Fibroblast of lung (primary cell): ENCODE results near the gene ST3GAL4. TPM values are rescaled to one million over a fixed set of nuclear protein-coding genes. Genes with fewer than 3 reads are reported as not detected.

Experiments
- DNase-seq, 2 donors: peaks; one replicate each; pipeline versions ENCODE4 v3.0.0 to v3.0.0-alpha.2; 2010; ENCODE audit warnings: low read depth in 2 of 2
- H2AFZ ChIP-seq: 2 replicates; pipeline ENCODE4 v1.5.1; 2012; ENCODE audit warnings: low read length, control low read depth, inconsistent platforms
- H3K27ac ChIP-seq: 2 replicates; pipeline ENCODE4 v1.5.1; 2011; ENCODE audit warnings: low read length, control low read depth; ENCODE audit not compliant: insufficient read depth
- H3K27me3 ChIP-seq: 2 replicates; pipeline ENCODE4 v1.5.1; 2011; ENCODE audit warnings: mild to moderate bottlenecking, low read length; ENCODE audit not compliant: control insufficient read depth, insufficient read depth
- H3K36me3 ChIP-seq: 2 replicates; pipeline ENCODE4 v1.5.1; 2011; ENCODE audit warnings: low read length; ENCODE audit not compliant: control insufficient read depth, insufficient read depth
- H3K4me1 ChIP-seq: 2 replicates; pipeline ENCODE4 v1.5.1; 2011; ENCODE audit warnings: low read length; ENCODE audit not compliant: control insufficient read depth, insufficient read depth; ENCODE audit errors: extremely low read depth
- H3K4me2 ChIP-seq: 2 replicates; pipeline ENCODE4 v1.5.1; 2011; ENCODE audit warnings: low read length, control low read depth; ENCODE audit not compliant: insufficient read depth; ENCODE audit errors: extremely low read depth
- H3K4me3 ChIP-seq, 4 experiments: fragments of 200-600 bp in 1 of 4; sonication (generic) in 1 of 4; replicated peaks in 1 of 4; 2 replicates each; pipeline ENCODE4 v1.5.1; 2011 to 2016; ENCODE audit warnings: low read length in 4 of 4, low read depth in 3 of 4, mild to moderate bottlenecking in 3 of 4, control low read depth in 2 of 4, inconsistent platforms in 1 of 4, mixed read lengths in 1 of 4; ENCODE audit not compliant: insufficient read depth in 1 of 4; ENCODE audit errors: control extremely low read depth in 1 of 4
- H3K79me2 ChIP-seq: 2 replicates; pipeline ENCODE4 v1.5.1; 2012; ENCODE audit warnings: mild to moderate bottlenecking, low read length, inconsistent platforms; ENCODE audit not compliant: control insufficient read depth, insufficient read depth
- H3K9ac ChIP-seq: 2 replicates; pipeline ENCODE4 v1.5.1; 2011; ENCODE audit warnings: mild to moderate bottlenecking, low read length, control low read depth; ENCODE audit not compliant: insufficient read depth
- H3K9me3 ChIP-seq: 2 replicates; pipeline ENCODE4 v1.5.1; 2012; ENCODE audit warnings: low read depth, low read length; ENCODE audit not compliant: control insufficient read depth, insufficient read depth
- H4K20me1 ChIP-seq: 2 replicates; pipeline ENCODE4 v1.5.1; 2011; ENCODE audit warnings: low read length; ENCODE audit not compliant: control insufficient read depth, insufficient read depth; ENCODE audit errors: extremely low read depth
- CTCF ChIP-seq, 2 donors: IDR thresholded peaks in 1 of 2; conservative IDR thresholded peaks in 1 of 2; 1 replicate in 1 of 2; 2 replicates in 1 of 2; pipeline ENCODE4 v1.5.1; 2011 to 2012; ENCODE audit warnings: low read length in 2 of 2, control low read depth in 1 of 2, inconsistent platforms in 1 of 2, low read depth in 1 of 2, mild to moderate bottlenecking in 1 of 2
- EZH2 ChIP-seq: IDR thresholded peaks from 2 replicates; pipeline ENCODE4 v1.5.1; 2012; ENCODE audit warnings: low read length, control low read depth, mild to moderate bottlenecking; ENCODE audit errors: missing control alignments
- polyA plus RNA-seq, 2 donors: library from polyadenylated mRNA; depleted of rRNA in 1 of 2; stranded (reverse) in 1 of 2; unstranded in 1 of 2; fragments of >200 nt; gene quantifications; 2 replicates each; pipeline ENCODE4 v1.2.1, GENCODE V29; 2011 to 2012; ENCODE audit warnings: missing spikeins in 1 of 2
- total RNA-seq: library from RNA; depleted of rRNA; stranded (reverse); fragments of >200 nt; gene quantifications from 2 replicates; pipeline ENCODE4 v1.2.1, GENCODE V29; 2014

The ST3GAL4 gene
- total and polyA plus RNA-seq, 2 donors (not counting 1 experiment from before 2014, with no cell fraction given) = 16.7 to 36.8 TPM

- Histone ChIP-seq H3K79me2 (no peaks in the 10 kb centered on the region), H3K9me3 (no peaks in the 10 kb centered on the region), H4K20me1 (no peaks in the 10 kb centered on the region), H2AFZ (no peak overlapping the region), H3K4me3 (no peak overlapping the region), H3K4me2 (no peak overlapping the region), H3K36me3 (no peaks in the 10 kb centered on the region), H3K9ac (no peak overlapping the region), H3K27me3 (no peaks in the 10 kb centered on the region), H3K4me1 (peaks cover 2% of the 10 kb centered on the region), H3K27ac (no peak overlapping the region)
- no peak for TF ChIP-seq CTCF (conservative IDR thresholded peaks at IDR 0.05 in 1 of 2, IDR thresholded peaks at IDR 0.05 in 1 of 2; ENCODE audit: low read depth in 1 of 2, low read length in 2 of 2)
- no peak for TF ChIP-seq EZH2
- DNase-seq = no peak
These were observed 67.7 kb downstream of the ST3GAL4 start for GRCh38 chr11:126423154-126423553.

- Histone ChIP-seq H3K27ac (no peak overlapping the region), H4K20me1 (no peaks in the 10 kb centered on the region), H3K4me2 (no peak overlapping the region), H3K79me2 (no peaks in the 10 kb centered on the region), H3K36me3 (no peaks in the 10 kb centered on the region), H3K9ac (no peak overlapping the region), H3K27me3 (no peaks in the 10 kb centered on the region), H2AFZ (no peak overlapping the region), H3K4me1 (peaks cover 2% of the 10 kb centered on the region), H3K4me3 (no peak overlapping the region), H3K9me3 (no peaks in the 10 kb centered on the region)
- no peak for DNase-seq
- no peak for TF ChIP-seq CTCF (conservative IDR thresholded peaks at IDR 0.05 in 1 of 2, IDR thresholded peaks at IDR 0.05 in 1 of 2; ENCODE audit: low read depth in 1 of 2, low read length in 2 of 2)
These were observed 68.3 kb downstream of the ST3GAL4 start for GRCh38 chr11:126423743-126424142.

GRCh38 chr11:126424471-126425039 is 69.1 kb downstream of the ST3GAL4 start:
- Histone ChIP-seq H3K27ac (no peak overlapping the region), H3K4me3 (no peak overlapping the region), H3K36me3 (no peaks in the 10 kb centered on the region), H3K4me2 (no peak overlapping the region), H3K9ac (no peak overlapping the region), H3K9me3 (no peaks in the 10 kb centered on the region), H3K27me3 (no peaks in the 10 kb centered on the region), H2AFZ (no peak overlapping the region), H3K79me2 (no peaks in the 10 kb centered on the region), H3K4me1 (peaks cover 2% of the 10 kb centered on the region), H4K20me1 (no peaks in the 10 kb centered on the region)
- TF ChIP-seq EZH2 (no peak), CTCF (conservative IDR thresholded peaks at IDR 0.05 in 1 of 2, IDR thresholded peaks at IDR 0.05 in 1 of 2; ENCODE audit: low read depth in 1 of 2, low read length in 2 of 2) (no peak)
- no peak for DNase-seq
